UCSD-AML1 (cell line): Measurements from ENCODE around the gene RAB28.
A peak's percentile ranks its signal among the peaks of the same experiment; 100 is the strongest.

Source experiments
- DNase-seq: peaks from one replicate; lab custom pipeline; 2025; ENCODE audit not compliant: unreplicated experiment; lab: John Stamatoyannopoulos, UW

RAB28 gene

GRCh38 chr4:13511101-13511500, 27.0 kb upstream of the RAB28 start:
- no peak for DNase-seq

- no peak for DNase-seq
These were observed 25.3 kb upstream of the RAB28 start for GRCh38 chr4:13509442-13509841.

- DNase-seq: no peak
These were observed 20.2 kb upstream of the RAB28 start for GRCh38 chr4:13504374-13504773.

- DNase-seq: no peak
These were observed 14.3 kb upstream of the RAB28 start for GRCh38 chr4:13498469-13498868.

GRCh38 chr4:13496605-13497004, 12.5 kb upstream of the RAB28 start:
- no peak for DNase-seq

GRCh38 chr4:13495753-13496152, 11.6 kb upstream of the RAB28 start:
- DNase-seq: no peak

GRCh38 chr4:13493793-13494192, 9.7 kb upstream of the RAB28 start:
- DNase-seq: no peak

- no peak for DNase-seq
These were observed 8.6 kb upstream of the RAB28 start for GRCh38 chr4:13492747-13493146.

GRCh38 chr4:13484749-13485221, 645 bp upstream of the RAB28 start:
- no peak for DNase-seq

- DNase-seq: peak; percentile 64
These were observed 395 bp downstream of the RAB28 start for GRCh38 chr4:13483768-13484121.

GRCh38 chr4:13483136-13483767, 888 bp downstream of the RAB28 start:
- DNase-seq: peak; percentile 11

- DNase-seq: no peak
These were observed 2.6 kb downstream of the RAB28 start for GRCh38 chr4:13481569-13481968.

- no peak for DNase-seq
These were observed 5.4 kb downstream of the RAB28 start for GRCh38 chr4:13478707-13479106.

- no peak for DNase-seq
These were observed 6.0 kb downstream of the RAB28 start for GRCh38 chr4:13478131-13478530.

- no peak for DNase-seq
These were observed 7.2 kb downstream of the RAB28 start for GRCh38 chr4:13476915-13477314.

- DNase-seq: no peak
These were observed 8.0 kb downstream of the RAB28 start for GRCh38 chr4:13476152-13476551.

- no peak for DNase-seq
These were observed 12.7 kb downstream of the RAB28 start for GRCh38 chr4:13471400-13471799.

GRCh38 chr4:13470379-13470778, 13.8 kb downstream of the RAB28 start:
- DNase-seq: no peak

GRCh38 chr4:13464973-13465372, 19.2 kb downstream of the RAB28 start:
- DNase-seq: no peak

- DNase-seq: no peak
These were observed 19.6 kb downstream of the RAB28 start for GRCh38 chr4:13464543-13464942.

GRCh38 chr4:13461191-13461905, 22.8 kb downstream of the RAB28 start:
- DNase-seq: no peak

- no peak for DNase-seq
These were observed 28.7 kb downstream of the RAB28 start for GRCh38 chr4:13455411-13455810.

- no peak for DNase-seq
These were observed 29.4 kb downstream of the RAB28 start for GRCh38 chr4:13454786-13455185.
